VCaP (cell line): Measurements from ENCODE around the gene C13orf46.

Experiments used
- H3K27ac ChIP-seq: fragments of 450-650 bp; 2 replicates; pipeline ENCODE4 v1.5.1; 2017
- TF ChIP-seq, protein P1 (sequence below): fragments of 450-650 bp; conservative IDR thresholded peaks from 2 replicates; pipeline ENCODE4 v1.5.1; 2017; ENCODE audit warnings: mild to moderate bottlenecking, moderate library complexity

C13orf46 gene

GRCh38 chr13:113969973-113970611, 3.8 kb downstream of the C13orf46 start:
- peak overlapping the region; percentile 60 for H3K27ac ChIP-seq
- TF ChIP-seq, protein P1, sequence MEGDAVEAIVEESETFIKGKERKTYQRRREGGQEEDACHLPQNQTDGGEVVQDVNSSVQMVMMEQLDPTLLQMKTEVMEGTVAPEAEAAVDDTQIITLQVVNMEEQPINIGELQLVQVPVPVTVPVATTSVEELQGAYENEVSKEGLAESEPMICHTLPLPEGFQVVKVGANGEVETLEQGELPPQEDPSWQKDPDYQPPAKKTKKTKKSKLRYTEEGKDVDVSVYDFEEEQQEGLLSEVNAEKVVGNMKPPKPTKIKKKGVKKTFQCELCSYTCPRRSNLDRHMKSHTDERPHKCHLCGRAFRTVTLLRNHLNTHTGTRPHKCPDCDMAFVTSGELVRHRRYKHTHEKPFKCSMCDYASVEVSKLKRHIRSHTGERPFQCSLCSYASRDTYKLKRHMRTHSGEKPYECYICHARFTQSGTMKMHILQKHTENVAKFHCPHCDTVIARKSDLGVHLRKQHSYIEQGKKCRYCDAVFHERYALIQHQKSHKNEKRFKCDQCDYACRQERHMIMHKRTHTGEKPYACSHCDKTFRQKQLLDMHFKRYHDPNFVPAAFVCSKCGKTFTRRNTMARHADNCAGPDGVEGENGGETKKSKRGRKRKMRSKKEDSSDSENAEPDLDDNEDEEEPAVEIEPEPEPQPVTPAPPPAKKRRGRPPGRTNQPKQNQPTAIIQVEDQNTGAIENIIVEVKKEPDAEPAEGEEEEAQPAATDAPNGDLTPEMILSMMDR, result no peak

GRCh38 chr13:113969311-113969972, 4.4 kb downstream of the C13orf46 start:
- no peak overlapping the region for H3K27ac ChIP-seq
- TF ChIP-seq, protein P1, result no peak

DNA sequence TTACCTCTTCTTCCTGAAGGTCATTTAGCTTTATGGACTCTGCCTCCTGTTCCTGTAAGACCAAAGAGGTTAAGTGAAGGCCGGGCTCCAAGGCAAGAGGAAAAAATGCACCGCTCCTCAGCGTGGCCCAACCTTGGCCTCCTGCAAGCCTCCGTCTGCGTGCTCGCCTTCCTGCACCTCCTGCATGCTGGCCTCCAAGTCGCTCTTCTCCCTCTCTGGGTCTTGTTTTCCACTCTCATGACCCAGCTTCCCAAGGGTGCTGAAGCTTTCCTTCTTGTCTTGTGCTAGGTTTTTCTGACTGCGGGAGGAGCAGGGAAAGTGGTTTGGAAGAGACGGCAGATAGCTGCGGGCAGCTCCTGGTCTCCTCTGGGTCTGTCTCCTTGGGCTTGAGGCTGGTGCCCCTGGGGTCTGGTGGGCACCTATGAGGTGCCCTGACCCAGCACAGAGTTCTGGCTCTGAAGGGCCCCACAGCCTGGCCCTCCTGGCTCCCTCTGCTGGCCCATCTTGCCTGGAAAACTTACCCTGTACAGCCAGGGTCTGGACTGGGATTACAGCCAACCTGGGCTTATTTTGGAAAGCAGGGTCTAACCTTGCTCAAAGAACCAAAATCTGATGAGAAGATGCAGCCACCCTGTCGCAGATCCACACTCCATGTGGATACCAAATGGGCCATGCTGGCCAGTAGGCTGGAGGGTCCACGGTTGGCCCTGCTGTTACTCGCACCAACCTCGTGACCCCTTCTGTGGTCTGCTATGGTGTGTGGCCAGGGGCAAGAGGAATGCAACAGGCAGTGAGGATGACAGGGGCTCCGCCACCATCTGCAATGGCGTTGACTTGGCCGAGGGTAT, 5.2 kb downstream of the C13orf46 start:
- TF ChIP-seq, protein P1, result no peak
- H3K27ac ChIP-seq, result no peak overlapping the region

- no peak overlapping the region for H3K27ac ChIP-seq
- TF ChIP-seq, protein P1, result no peak
Measured at GRCh38 chr13:113967729-113968462, 6.0 kb downstream of the C13orf46 start.

DNA sequence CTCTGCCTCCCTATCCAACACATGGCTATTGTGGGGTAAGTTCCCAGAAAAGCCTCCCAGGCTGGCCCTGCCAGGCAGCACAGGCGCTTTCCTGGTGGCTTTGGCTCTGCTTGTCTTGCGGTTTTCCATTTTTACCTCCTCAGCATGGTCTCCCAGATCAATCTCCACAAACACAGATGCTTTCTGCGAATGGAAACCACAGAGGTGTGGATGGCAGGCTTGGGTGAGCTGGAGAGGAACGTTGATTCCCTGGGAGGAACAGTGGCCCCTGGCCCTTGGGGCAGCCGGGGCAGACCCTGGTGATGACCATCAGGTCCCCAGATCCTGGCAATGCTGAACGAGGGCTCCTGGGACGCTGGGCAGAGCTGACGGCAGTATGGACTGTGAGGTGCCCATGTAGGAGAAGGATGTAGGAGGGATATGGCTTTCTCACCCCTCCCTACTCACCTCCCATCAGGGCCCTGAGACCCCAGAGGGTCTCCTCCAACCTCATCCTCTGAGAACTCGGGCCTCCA, 6.6 kb downstream of the C13orf46 start:
- no peak overlapping the region for H3K27ac ChIP-seq
- TF ChIP-seq, protein P1, result no peak

GRCh38 chr13:113965968-113966884, 7.7 kb downstream of the C13orf46 start:
- H3K27ac ChIP-seq, result no peak overlapping the region

More at GRCh38 chr13:113965968-113966884, 7.7 kb downstream of the C13orf46 start:
- TF ChIP-seq, protein P1, result no peak
